Memory B cell (primary cell): ENCODE results near the gene TMUB2.

ENCODE experiments used
- ATAC-seq: fragments of 150-1000 bp; cut with Tn5 transposase; 2 replicates; pipeline ENCODE4 v1.10.0; 2021; ENCODE audit warnings: low read depth, mild to moderate bottlenecking, moderate library complexity
- DNase-seq, 2 donors: peaks; one replicate each; pipeline ENCODE4 v3.0.0; 2022; ENCODE audit warnings: low spot score in 2 of 2
- H3K27ac Mint-ChIP-seq: one replicate; pipeline ENCODE4 v1.8.0; 2022; ENCODE audit warnings: mild to moderate bottlenecking, moderate library complexity, mixed read lengths
- H3K27me3 Mint-ChIP-seq: one replicate; pipeline ENCODE4 v1.8.0; 2022; ENCODE audit warnings: mixed read lengths
- H3K36me3 Mint-ChIP-seq: one replicate; pipeline ENCODE4 v1.8.0; 2022; ENCODE audit warnings: mild to moderate bottlenecking, mixed read lengths
- H3K4me1 Mint-ChIP-seq: one replicate; pipeline ENCODE4 v1.8.0; 2022; ENCODE audit warnings: mixed read lengths
- H3K4me3 Mint-ChIP-seq: one replicate; pipeline ENCODE4 v1.8.0; 2022; ENCODE audit warnings: mild to moderate bottlenecking, moderate library complexity, mixed read lengths
- H3K9me3 Mint-ChIP-seq: one replicate; pipeline ENCODE4 v1.8.0; 2022; ENCODE audit warnings: mixed read lengths

The TMUB2 gene

DNA sequence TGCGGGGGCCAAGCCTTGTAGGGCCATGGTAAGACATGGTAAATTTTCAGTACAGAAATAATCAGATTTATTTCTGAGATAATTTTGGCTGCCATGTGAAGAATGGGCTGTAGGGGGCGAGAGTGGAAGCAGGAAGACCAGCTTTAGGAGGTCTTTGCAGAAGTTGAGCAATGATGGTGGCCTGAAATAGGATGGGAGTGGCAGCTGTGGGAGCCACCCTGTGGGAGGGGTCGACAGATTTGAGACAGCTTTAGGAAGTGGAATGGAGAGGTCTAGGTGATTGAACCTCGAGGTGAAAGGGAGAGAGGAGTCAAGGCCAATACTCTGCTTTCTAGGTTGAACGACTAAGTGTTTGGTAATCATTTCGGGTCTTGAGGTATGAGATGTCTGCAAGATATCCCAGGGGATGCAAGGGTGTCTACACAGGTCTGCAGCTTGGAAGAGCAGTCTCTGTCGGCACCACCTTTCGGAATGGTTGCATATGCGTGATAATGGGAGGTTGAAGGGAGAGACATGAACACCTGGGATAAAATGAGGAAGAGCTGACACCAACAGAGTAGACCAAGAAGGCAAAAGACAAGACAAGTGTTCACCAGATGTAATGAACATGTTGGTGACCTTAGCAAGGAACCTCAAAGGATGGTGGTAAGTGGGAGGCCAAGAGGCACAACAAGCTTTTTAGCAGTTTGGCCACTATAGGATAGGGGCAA, 17.1 kb downstream of the TMUB2 start:
- H3K4me3 Mint-ChIP-seq: no peak overlapping the region
- H3K27ac Mint-ChIP-seq: peak overlapping the region; percentile 12
- no peaks in the 10 kb centered on the region for H3K27me3 Mint-ChIP-seq
- DNase-seq (peak in 1 of 2 donors; percentile 55), ATAC-seq (no peak)
- H3K4me1 Mint-ChIP-seq: peaks cover 36% of the 10 kb centered on the region
- H3K9me3 Mint-ChIP-seq: no peaks in the 10 kb centered on the region
- peaks cover 14% of the 10 kb centered on the region for H3K36me3 Mint-ChIP-seq

DNA sequence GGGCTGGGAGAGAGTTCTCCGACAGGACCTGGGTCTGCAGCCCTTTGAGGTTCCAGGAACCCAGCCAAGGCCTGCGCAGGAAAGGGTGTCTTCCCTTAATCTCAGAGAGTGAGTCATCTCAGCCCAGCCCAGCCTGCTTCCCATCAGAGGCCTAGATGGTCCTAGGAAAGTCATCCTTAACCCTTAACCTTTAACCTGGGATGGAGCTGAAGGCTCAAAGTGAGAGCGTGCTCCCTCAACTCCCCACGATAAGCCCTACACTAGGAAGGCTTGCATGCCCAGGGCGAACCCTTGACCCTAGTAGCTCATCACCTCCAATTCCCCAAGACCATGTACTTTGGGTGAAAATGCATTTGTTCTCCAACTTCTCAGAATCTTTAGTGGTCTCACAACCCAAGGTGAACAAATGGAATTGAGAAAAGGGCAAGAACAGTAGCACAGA, 17.7 kb downstream of the TMUB2 start:
- H3K9me3 Mint-ChIP-seq: no peaks in the 10 kb centered on the region
- ATAC-seq (no peak), DNase-seq (no peak)
- peaks cover 14% of the 10 kb centered on the region for H3K36me3 Mint-ChIP-seq
- H3K4me3 Mint-ChIP-seq: no peak overlapping the region
- H3K27ac Mint-ChIP-seq: no peak overlapping the region
- H3K27me3 Mint-ChIP-seq: no peaks in the 10 kb centered on the region
- H3K4me1 Mint-ChIP-seq: peaks cover 36% of the 10 kb centered on the region

DNA sequence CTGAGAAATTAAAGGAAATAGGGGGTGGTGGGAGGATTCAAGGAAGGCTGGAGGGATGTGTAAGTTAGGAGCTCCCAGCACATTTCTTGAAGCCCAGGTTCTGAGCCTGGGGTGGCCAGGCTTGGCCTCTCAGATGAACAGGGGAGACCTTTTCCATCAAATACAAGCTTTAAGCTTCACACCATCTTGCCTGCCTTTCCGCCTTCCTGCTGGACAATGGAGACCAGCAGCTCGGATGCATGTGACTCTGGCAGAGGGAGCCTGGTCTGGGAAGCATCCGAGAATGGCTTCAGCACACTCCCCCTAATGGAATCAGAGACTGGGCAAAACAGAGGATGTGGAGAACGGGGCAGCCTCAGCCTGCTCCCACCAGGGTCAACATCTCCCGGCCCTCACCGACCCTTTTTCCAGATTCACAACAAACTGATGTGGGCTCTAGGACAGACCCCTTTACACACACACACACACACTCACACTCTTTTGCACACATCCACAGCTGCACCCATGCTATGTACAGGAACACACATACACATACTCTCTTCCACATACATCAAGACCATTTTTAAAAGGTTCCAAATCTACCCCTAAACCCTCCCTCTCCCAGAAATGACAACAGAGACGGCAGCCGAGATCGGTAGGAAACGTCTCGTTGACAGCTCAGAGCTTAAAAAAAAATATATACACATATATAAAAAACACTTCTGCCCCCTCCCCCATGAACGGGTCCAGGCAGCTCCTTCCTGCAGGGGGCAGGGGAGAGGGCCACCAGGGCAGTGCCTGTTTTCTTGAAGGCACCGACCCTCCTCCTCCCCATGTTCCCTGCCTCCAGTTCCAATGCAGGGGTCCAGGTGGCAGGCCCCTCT, 19.4 kb downstream of the TMUB2 start:
- peaks cover 18% of the 10 kb centered on the region for H3K36me3 Mint-ChIP-seq
- ATAC-seq (no peak), DNase-seq (no peak)
- no peak overlapping the region for H3K27ac Mint-ChIP-seq
- no peak overlapping the region for H3K4me3 Mint-ChIP-seq
- H3K4me1 Mint-ChIP-seq: peaks cover 33% of the 10 kb centered on the region
- no peaks in the 10 kb centered on the region for H3K9me3 Mint-ChIP-seq
- no peaks in the 10 kb centered on the region for H3K27me3 Mint-ChIP-seq

DNA sequence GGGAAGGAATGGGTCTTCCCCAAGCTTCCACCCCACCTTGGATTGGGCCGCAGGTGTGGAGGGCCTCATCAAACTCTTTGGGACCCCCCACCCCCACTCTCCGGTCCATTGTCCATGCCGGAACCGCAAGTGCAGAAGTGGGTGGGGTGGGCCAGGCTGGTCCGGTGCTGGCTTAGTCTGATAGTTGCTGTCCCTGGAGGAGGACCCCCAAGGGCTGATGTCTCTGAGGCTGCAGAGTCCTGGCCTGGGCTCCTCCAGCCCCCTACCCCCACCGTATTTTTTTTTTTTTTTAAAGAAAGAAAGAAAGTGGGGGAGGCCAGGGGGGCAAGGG, 20.0 kb downstream of the TMUB2 start:
- H3K4me3 Mint-ChIP-seq: no peak overlapping the region
- no peak overlapping the region for H3K27ac Mint-ChIP-seq
- ATAC-seq (no peak), DNase-seq (no peak)
- H3K36me3 Mint-ChIP-seq: peaks cover 18% of the 10 kb centered on the region
- peaks cover 32% of the 10 kb centered on the region for H3K4me1 Mint-ChIP-seq
- H3K9me3 Mint-ChIP-seq: no peaks in the 10 kb centered on the region
- H3K27me3 Mint-ChIP-seq: no peaks in the 10 kb centered on the region

DNA sequence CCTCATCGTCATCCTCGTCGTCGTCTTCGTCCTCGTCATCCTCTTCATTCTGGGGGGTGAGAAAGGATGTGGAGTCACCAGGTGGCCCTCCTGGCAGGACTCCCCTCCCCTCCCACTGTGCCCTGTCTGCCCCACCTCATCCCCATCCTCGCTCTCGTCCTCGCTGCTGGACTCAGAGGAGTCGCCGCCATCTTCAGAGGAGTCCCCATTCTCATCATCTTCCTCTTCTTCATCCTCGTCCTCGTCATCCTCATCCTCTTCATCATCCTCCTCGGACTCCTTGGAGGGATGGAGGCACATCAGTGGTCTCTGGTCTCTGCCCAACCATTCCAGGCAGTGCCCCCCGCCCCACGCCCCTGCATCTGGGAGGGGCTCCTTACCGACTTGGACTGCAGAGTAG, 20.5 kb downstream of the TMUB2 start:
- peaks cover 34% of the 10 kb centered on the region for H3K4me1 Mint-ChIP-seq
- peaks cover 18% of the 10 kb centered on the region for H3K36me3 Mint-ChIP-seq
- no peak for DNase-seq
- no peaks in the 10 kb centered on the region for H3K9me3 Mint-ChIP-seq
- H3K27me3 Mint-ChIP-seq: no peaks in the 10 kb centered on the region
- no peak overlapping the region for H3K4me3 Mint-ChIP-seq
- H3K27ac Mint-ChIP-seq: no peak overlapping the region
- ATAC-seq: no peak

DNA sequence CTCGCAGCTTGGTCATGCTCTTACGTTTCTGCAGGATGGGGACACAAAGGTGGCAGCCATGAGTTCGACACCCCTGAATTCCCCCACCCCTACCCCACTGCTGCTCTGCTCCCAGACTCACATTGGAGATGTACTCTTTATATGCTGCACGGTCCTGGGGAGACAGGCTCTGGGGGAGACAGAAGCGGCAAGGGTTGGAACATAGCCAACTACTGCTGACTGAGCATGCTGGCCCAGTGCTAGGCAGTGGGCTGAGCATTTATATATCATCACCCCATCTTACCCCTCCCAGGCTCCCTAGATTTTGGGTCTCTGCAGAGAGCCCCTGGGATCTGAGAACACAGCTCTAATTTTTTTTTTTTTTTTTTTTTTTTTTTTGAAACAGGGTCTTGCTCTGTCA, 21.0 kb downstream of the TMUB2 start:
- no peak overlapping the region for H3K27ac Mint-ChIP-seq
- no peak overlapping the region for H3K4me3 Mint-ChIP-seq
- H3K36me3 Mint-ChIP-seq: peaks cover 18% of the 10 kb centered on the region
- no peaks in the 10 kb centered on the region for H3K27me3 Mint-ChIP-seq
- no peaks in the 10 kb centered on the region for H3K9me3 Mint-ChIP-seq
- H3K4me1 Mint-ChIP-seq: peaks cover 33% of the 10 kb centered on the region
- ATAC-seq (no peak), DNase-seq (no peak)

DNA sequence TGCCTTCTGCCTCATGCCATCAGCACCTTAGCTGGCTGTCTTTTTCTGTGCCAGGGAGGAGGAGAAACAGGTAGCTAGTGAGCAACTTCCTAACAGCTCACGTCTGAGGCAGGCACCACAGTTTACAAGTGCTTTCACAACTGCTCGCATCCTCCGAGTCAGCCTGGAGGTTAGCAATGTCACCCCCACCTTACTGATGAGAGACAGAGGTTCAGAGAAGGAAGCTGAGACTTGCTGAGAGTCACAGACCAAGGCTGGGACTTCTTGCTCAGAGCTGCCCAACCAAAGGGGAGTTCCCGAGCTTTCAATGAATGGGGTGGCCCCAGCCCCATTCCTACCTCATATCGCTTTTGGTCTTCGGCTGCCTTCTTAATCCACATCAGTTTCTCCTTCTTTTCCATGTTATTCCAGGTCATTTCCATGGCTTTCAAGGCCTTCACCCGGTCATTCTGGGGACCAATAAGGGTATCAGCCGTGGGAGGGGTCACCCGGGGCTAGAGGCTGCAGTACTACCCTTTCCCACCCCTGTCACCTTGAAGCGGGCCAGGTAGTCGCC, 23.1 kb downstream of the TMUB2 start:
- Mint-ChIP-seq H3K9me3 (no peaks in the 10 kb centered on the region), H3K36me3 (peaks cover 27% of the 10 kb centered on the region), H3K27ac (peak overlapping the region; percentile 83), H3K27me3 (no peaks in the 10 kb centered on the region), H3K4me3 (peak overlapping the region; percentile 58), H3K4me1 (peaks cover 32% of the 10 kb centered on the region)
- DNase-seq (no peak), ATAC-seq (peak; percentile 28)

DNA sequence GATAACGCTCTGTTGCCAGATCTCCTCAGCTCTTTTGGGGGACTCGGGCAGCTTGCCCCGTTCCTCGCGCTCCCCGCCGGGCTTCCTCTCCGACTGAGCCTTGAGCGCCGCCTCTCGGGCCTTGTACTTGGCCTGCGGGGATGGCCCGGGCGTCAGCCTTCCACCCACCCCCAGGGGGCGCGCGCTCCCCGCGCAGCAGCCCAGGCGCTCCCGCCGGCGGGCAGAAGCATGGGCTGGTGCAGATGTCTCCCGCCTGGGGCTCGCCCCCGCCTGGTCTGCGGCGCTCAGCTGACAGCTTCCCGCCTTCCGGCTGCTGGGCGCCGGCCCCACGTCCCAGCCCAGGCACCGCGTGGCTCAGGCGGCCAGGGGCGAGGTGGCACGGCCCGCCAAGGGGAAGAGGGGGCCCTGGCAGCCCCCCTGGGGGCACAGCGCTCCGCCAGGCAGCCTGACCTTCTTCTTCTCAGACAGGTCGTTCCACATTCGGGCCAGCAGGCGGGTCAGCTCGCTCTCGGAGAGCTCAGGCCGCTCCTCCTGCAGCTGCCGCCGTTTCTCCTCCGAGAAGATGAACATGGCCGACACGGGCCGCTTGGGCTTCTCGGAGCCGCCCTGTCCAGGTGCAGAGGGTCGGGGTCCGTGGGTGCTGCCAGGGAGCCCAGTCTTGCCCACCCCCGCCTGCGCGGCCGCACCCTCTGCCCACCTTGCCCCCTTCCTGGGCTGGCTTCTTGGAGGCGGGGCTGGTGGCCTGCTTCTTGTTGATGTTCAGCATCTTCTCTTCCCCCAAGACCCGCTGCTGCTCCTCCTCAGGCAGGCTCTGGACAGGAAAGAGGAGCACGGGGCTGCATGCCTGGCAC, 23.8 kb downstream of the TMUB2 start:
- H3K4me3 Mint-ChIP-seq: peak overlapping the region; percentile 58
- DNase-seq (peak; percentile 95 to 97), ATAC-seq (peak; percentile 97)
- H3K27ac Mint-ChIP-seq: peak overlapping the region; percentile 83
- no peaks in the 10 kb centered on the region for H3K9me3 Mint-ChIP-seq
- H3K4me1 Mint-ChIP-seq: peaks cover 39% of the 10 kb centered on the region
- H3K36me3 Mint-ChIP-seq: peaks cover 31% of the 10 kb centered on the region
- no peaks in the 10 kb centered on the region for H3K27me3 Mint-ChIP-seq

DNA sequence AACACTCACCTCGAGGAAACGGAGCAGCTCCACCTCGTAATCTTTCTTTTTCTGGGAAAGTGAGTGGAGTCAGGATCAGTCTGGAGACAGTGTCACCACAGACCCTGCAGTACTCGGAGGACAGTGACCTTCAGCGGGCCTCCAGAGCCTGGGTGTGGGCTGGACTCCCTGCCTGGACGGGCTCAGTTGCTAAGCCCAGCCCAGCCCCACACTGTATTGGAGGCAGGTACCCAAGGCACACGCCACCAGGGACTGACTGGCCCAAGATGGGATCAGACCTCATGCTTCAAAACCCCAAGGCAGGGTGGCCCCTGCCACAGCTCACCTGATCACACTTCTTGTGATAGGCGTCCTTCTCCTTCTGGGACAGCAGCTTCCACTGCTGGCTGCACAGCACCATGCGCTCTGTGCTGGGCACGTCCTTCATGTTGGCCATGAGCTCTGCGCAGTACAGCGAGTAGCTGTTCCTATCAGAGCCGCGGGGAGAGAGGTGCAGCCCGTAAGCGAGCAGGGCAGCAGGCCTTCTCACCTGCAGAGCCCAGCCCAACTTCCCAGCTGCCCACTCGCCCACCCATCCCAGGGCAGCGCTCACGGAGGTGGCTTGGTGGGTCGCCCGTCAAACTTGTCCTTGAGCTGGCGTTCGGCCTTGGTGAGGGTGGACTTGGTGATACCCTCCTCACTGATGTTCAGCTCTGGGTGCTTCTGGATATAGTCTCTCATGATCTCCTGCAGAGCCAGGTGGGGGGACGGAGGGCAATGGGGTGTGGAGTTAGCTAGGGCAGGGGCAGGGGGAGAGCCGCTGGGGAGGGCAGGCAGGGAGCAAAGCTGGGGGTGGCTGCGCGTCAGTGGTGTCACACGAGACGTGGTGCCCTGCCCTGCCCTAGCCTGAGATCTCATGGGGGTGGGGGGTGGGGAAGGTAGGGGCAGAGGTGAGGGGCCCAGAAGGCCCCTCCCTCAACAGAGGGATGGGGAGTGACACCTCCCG, 24.8 kb downstream of the TMUB2 start:
- H3K4me3 Mint-ChIP-seq: no peak overlapping the region
- H3K27me3 Mint-ChIP-seq: no peaks in the 10 kb centered on the region
- H3K27ac Mint-ChIP-seq: no peak overlapping the region
- no peak for DNase-seq
- ATAC-seq: no peak
- peaks cover 44% of the 10 kb centered on the region for H3K4me1 Mint-ChIP-seq
- H3K9me3 Mint-ChIP-seq: no peaks in the 10 kb centered on the region
- peaks cover 35% of the 10 kb centered on the region for H3K36me3 Mint-ChIP-seq

DNA sequence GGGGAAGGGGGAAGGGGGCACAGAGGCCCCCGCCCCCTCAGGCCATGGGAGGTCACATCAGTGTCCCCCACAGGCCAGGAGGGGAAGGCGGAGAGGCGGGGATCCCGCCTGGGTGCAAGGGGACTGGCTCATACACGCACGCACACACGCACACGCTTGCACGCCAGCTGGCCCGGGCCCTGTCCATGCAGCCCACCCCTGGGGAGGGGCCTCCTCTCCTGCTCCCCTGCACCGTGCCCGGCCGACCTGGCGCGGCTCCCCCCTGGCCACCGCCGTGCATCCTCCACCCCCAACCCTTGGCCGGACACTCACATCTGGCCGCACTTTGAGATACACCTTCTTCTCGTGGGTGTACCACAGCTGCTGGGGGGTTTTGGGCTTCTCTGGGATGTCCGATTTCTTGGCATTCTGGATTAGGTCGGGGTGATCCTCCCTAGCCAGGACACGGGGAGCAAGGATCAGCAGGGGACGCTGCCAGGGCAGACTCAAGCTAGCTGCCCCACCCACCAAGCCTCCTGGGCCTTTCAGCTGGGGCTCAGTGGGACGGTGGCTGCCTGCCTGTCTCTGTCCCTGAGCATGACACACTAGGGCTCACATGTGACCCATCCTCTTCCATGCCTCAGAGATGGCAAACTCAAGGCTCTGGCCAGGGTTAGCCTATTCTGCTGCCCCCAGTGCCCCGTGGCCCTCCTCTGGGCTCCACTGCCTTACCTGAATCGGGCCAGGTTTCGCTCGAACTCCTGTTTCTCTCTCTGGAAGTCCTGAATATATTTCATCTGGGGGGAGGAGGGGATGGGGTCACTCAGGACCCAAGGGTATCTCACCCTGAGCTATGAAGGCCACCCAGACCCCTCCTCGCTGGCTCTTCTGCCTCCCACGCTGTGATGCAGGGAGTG, 26.0 kb downstream of the TMUB2 start:
- Mint-ChIP-seq H3K4me1 (peaks cover 52% of the 10 kb centered on the region), H3K36me3 (peaks cover 32% of the 10 kb centered on the region), H3K27ac (peak overlapping the region; percentile 87), H3K4me3 (no peak overlapping the region), H3K27me3 (no peaks in the 10 kb centered on the region), H3K9me3 (no peaks in the 10 kb centered on the region)
- DNase-seq (no peak), ATAC-seq (no peak)

DNA sequence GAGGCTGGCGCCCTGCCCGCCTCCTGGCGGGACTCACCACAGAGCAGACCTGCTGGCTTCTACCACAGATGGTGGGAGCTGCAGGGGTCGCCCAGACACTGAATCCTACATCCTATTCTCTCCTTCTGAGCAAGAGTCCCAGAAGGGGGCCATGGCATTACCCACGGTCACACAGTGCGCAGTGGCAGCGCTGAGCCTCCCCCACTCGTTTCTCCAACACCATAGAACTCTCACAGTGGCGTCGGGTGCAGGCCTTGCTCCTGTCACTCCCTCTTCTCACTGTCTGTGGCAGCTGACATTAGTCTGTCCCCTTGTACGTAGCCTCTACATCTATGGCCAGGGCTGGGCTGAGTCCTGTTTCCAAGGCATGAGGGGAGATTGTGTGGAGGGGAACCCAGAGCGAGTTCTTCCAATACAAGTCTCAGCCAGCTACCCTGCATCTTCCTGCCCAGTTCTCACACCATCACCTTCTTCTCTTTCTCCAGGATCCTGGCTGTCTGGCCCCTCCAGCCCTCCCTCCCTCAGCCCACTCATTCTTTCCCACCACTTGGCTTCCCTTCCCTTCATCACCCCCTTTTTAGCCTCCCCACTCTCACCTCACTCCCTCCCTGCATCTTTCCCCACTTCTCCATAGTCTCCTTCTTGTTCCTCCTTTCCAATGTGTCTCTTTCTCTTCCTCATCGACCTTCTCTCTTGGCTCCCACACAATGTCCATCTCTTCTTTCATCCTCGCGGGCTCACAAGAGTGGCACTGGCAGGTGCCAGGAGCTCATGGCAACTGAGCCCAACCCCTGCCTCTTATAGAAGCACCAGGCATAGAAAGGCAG, 26.8 kb downstream of the TMUB2 start:
- H3K4me1 Mint-ChIP-seq: peaks cover 47% of the 10 kb centered on the region
- H3K9me3 Mint-ChIP-seq: no peaks in the 10 kb centered on the region
- H3K4me3 Mint-ChIP-seq: no peak overlapping the region
- DNase-seq (no peak), ATAC-seq (no peak)
- peak overlapping the region; percentile 87 for H3K27ac Mint-ChIP-seq
- H3K27me3 Mint-ChIP-seq: no peaks in the 10 kb centered on the region
- peaks cover 26% of the 10 kb centered on the region for H3K36me3 Mint-ChIP-seq

DNA sequence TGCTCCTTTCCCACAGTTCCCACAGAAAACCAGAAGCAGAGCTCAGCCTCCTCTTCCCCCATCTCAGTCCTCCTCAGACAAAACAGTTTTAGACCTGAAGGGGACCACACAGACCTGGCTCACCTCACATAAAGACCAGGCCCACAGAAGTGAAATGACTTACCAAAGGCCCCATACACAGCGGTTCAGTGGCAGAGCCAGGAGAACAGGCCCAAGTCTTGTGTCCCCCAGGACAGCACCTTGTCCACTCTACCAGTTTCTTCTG, 27.4 kb downstream of the TMUB2 start:
- Mint-ChIP-seq H3K36me3 (peaks cover 24% of the 10 kb centered on the region), H3K27me3 (no peaks in the 10 kb centered on the region), H3K4me1 (peaks cover 47% of the 10 kb centered on the region)

More for the DNA sequence above, 27.4 kb downstream of the TMUB2 start:
- no peak for ATAC-seq
- Mint-ChIP-seq H3K4me3 (no peak overlapping the region), H3K9me3 (no peaks in the 10 kb centered on the region), H3K27ac (peak overlapping the region; percentile 87)
- DNase-seq: no peak
